Stimulated activated CD8-positive, alpha-beta memory T cell treated with anti-CD3 and anti-CD28 coated beads, Interleukin-4, amount 100 ng/mL, for 1 hour (primary cell): Measurements from ENCODE around the gene SHB.
"Not testable (repeated sequence)": the region's sequence is repeated elsewhere in the genome, so short reads cannot be mapped to it uniquely, and the experiment has no call there.

Source experiments
- DNase-seq, 2 donors: peaks; one replicate each; pipeline ENCODE4 v3.0.0-alpha.2; 2020; ENCODE audit warnings: low read depth in 2 of 2, low spot score in 1 of 2

Gene SHB

GRCh38 chr9:37971108-37971459, 97.9 kb downstream of the SHB start:
- no peak for DNase-seq

DNA sequence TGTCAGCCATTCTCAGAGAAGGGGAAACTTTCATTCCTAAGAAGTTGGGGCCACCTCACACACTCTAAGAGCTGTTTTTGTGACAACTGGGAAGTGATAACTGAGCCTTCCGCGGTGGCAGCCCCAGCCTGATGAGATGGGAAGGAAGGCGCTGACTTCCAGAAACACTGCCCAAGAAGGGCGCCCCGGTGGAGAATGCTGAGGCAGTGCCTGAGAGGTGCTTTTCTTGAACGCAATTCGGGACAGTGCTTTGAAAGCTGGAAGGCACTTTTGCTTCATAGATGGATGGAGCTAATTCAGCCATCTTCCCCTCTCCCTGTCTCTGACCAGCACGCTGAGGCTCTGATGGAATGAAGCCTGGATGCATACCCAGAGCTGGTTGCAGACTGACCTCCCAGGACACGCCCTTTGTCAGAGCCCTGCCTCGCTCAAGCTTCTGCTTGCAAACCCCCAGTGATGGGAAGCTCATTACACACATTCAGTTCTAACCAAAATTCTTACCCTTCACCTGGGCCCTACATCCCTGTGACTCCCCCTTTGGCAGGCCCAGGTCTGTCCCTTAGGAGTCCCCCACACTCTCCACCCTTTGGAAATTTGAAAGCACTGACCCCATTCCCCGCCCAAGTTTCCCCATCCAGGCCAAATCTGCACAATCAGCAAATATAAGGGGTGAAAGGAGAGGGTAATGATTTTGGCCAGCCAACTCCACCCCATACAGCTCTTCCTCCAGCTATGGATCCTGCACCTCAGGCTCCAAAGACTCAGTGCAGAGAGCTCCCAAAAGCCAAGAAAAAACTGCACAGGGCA, 98.5 kb downstream of the SHB start:
- no peak for DNase-seq

DNA sequence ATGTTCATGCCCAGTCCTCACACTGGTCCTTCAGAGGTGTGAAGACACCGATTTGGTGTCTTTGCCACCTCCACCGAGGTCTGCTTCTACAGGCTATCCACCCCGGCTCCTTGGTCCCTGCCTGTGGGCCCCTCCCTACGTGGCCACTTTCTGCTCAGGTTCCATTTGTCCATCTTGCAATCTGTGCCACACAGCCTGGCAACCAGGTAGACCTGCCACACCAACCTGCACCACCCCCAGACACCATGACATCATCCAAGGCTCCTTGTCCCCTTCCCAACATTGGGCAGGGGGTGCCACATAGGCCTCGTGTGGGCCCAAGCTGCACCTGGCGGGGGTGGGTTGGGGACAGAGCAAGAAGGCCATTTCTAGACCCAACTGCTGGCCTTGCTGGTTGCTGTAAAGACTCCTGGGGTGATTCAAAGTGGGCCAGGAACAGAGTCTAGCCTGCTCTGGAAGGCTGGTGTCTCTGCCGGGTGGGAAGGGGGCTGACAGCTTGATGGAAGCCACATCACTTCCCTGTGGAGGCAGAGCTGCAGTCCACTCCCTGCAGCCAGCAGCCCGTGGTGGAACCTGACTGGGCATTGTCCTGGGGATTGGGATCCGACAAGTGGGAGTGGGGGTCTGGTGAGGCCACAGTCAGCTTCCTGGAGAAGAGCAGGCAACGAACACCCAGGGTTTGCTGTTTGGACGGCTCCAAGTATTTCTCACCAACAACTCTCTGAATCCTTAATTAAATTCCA, 99.3 kb downstream of the SHB start:
- no peak for DNase-seq

DNA sequence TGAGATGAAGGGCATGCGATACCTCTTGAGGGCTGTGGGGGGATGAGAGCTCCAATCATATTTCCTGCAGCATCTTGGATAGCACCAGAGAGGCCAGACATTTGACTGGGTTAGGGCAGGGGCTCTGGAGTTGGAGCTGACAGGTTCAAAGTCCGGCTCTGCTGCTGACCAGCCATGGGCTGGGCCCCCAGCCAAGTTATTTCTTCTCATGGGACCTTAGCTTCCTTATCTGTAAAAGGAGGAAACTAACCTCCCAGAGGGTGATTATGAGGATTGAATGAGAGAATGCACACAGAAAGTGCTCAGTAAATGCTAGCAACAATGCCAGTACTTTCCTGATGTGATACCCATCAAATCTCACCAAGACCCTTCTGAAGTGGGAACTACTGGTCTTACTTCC, 99.9 kb downstream of the SHB start:
- DNase-seq: no peak

GRCh38 chr9:37968228-37968701, 100.8 kb downstream of the SHB start:
- DNase-seq: no peak

GRCh38 chr9:37967761-37968080, 101.3 kb downstream of the SHB start:
- no peak for DNase-seq

DNA sequence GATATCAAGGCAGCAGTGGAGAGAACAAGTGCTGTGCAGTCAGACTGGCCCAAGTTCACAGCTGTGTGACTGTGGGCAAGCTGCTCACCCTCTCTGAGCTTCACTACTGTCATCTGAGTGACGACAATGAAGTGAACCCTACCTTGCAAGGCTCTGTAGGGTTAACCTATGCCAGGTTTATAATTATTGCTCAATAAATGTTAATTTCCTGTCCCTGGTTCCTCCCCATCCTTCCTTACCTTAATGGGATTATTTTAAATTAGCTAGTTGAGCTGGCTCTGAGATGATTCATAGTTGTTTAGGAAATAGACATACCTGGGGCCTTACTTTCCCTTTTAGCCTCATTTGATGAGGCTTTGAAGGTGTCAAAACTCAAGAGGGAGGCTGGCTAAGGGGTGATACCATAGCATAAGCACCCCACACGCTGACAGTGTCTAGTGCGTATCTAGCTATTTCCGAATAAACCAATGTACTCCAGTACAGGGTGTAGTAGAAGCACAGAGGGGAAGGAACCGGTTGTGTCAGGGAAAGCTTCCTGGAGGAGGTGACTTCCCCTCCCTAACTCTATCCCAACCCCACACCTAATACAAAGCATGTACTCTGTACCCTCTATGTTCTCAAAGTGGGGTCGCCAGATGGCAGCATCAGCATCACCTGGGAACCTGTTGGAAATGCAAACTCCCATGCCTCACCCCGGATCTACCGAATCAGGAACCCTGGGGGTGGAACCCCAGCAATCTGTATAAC, 101.8 kb downstream of the SHB start:
- no peak for DNase-seq

GRCh38 chr9:37966412-37967013, 102.5 kb downstream of the SHB start:
- no peak for DNase-seq

GRCh38 chr9:37965676-37966345, 103.2 kb downstream of the SHB start:
- not testable (repeated sequence) for DNase-seq

GRCh38 chr9:37965116-37965515, 103.9 kb downstream of the SHB start:
- no peak for DNase-seq

DNA sequence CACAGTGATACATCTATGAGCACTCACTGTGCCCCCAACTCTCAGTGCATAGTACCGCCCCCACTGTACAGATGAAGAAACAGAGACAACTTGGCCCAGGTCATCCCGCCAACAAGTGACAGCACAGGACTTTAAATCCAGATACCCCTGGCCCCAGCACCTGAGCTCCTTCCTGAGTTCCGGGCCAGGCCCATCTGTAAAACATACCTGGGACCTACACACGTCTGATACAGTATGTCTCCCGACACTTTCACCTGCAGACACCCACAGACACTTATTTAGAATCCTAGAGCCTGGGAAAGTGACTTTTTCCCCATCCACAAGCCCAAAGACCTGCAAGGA, 104.3 kb downstream of the SHB start:
- DNase-seq: no peak

GRCh38 chr9:37963936-37964739, 104.9 kb downstream of the SHB start:
- no peak for DNase-seq

DNA sequence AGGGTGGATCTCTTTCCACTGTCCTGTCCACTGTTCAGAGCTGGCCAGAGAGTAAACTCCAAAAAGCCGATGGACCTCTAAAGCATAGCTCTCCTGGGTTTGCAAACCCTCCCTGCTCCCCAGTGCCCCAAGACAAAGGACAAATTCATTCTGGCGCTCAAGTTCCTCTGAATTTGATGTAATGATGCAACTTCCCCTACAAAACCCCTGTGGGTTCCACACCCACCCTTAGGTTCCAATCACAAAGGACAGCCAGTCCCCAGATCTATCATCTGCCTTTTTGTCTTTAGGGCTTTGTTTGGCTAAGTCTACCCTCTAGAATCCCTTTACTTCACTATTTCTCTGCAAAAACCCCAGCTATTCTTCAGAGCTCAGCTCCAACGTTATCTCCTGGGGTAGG, 107.7 kb downstream of the SHB start:
- DNase-seq: no peak

DNA sequence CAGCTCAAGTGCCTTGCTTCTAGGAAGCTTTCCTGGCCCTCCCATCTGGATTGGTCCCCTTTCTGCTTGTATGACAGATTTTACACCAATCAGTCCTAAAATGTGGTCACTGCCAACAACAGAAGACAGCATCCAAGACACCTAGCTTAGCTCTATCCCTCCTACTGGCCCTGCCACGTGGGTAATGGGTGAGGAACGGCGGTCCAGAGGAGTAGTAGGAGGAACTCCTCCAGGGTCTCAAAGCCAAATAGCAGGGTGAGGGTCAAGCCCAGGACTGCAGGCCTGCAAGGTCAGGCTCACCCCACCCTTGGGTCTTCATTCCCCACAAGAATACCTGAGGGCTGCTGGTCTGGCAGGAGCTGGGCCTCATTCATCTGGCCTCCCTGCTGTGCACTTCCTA, 108.4 kb downstream of the SHB start:
- DNase-seq: no peak

DNA sequence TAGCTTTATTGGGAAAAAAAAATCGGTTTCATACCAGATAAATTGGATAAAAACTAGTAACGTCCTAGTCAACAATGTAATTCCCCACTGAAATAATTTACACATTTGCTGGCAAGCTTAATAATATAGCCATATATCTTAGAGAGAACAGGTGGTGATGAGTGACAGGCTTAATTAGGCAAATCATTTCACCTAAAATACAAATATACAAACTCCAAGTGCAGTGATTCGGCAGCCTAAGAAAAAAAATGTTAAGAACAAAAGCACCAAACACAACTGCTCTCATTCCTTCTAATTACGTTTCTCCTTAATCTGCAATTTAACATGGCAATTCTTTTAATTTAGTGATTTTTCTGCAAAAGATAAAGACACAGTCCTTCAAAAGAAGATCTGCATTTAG, 109.1 kb downstream of the SHB start:
- no peak for DNase-seq

- no peak for DNase-seq
These were observed 110.9 kb downstream of the SHB start for GRCh38 chr9:37958154-37958553.

GRCh38 chr9:37957664-37957953, 111.4 kb downstream of the SHB start:
- DNase-seq: no peak

- no peak for DNase-seq
These were observed 111.9 kb downstream of the SHB start for GRCh38 chr9:37956904-37957663.

DNA sequence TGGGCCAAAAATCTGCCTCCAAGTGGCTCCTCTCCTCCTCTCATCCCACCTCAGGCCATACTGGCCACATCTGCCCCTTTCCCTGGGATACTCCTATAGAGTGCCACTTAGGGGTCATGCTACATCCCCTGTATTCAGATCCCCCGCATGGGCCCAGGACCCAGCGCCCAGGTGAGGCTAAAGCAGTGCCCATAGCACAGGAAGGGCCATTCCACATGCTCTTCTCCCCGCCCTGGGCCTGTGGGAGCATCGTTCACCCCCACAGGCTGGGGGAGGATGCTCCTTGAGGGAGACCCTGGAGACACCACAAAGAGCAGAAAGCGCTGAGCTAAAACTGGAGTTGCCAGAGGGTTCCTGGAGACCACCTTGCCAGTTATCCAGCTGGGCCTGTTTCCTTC, 112.6 kb downstream of the SHB start:
- no peak for DNase-seq
